Activated T-helper 17 cell treated with anti-CD3 and anti-CD28 coated beads, Interleukin-2, amount 50 U/mL, for 72 hours (primary cell): ENCODE results near the gene EZH1. TPM values are rescaled to one million over a fixed set of nuclear protein-coding genes. Genes with fewer than 3 reads are reported as not detected.
A peak's percentile ranks its signal among the peaks of the same experiment; 100 is the strongest.
"Not testable (repeated sequence)": the region's sequence is repeated elsewhere in the genome, so short reads cannot be mapped to it uniquely, and the experiment has no call there.

Source experiments
- ATAC-seq: fragments of 150-1000 bp; cut with Tn5 transposase; replicated peaks from 2 replicates; pipeline ENCODE4 v1.10.0; 2021; ENCODE audit warnings: mild to moderate bottlenecking, moderate library complexity
- H3K27ac Mint-ChIP-seq: one replicate; pipeline ENCODE4 v1.8.0; 2022; ENCODE audit warnings: mixed read lengths
- H3K27me3 Mint-ChIP-seq: one replicate; pipeline ENCODE4 v1.8.0; 2022; ENCODE audit warnings: mixed read lengths
- H3K36me3 Mint-ChIP-seq: one replicate; pipeline ENCODE4 v1.8.0; 2022; ENCODE audit warnings: low read depth, mild to moderate bottlenecking, mixed read lengths
- H3K4me1 Mint-ChIP-seq: one replicate; pipeline ENCODE4 v1.8.0; 2022; ENCODE audit warnings: mixed read lengths
- H3K4me3 Mint-ChIP-seq: one replicate; pipeline ENCODE4 v1.8.0; 2022; ENCODE audit warnings: mild to moderate bottlenecking, mixed read lengths
- H3K9me3 Mint-ChIP-seq: one replicate; pipeline ENCODE4 v1.8.0; 2022; ENCODE audit warnings: mixed read lengths
- total RNA-seq, 2 donors: library from RNA; stranded (reverse); gene quantifications; one replicate each; pipeline ENCODE4 v1.2.3, GENCODE V29; 2022

EZH1 gene
- total RNA-seq, 2 donors from 2014 or later = 35.3 to 69.1 TPM

GRCh38 chr17:42676424-42677011, 68.3 kb downstream of the EZH1 start, which contains the start of gene PLEKHH3:
PLEKHH3 (minus strand) TSS chr17:42676994; CDS start chr17:42676563, 431 bp downstream.
- H3K36me3 Mint-ChIP-seq = no peaks in the 10 kb centered on the region
- H3K4me1 Mint-ChIP-seq = peaks cover 11% of the 10 kb centered on the region
- peak within 1 kb of the TSS; percentile 87 for H3K4me3 Mint-ChIP-seq
- peaks cover 22% of the 10 kb centered on the region for H3K27me3 Mint-ChIP-seq
- H3K27ac Mint-ChIP-seq = peak within 1 kb of the TSS; percentile 65
- H3K9me3 Mint-ChIP-seq = no peaks in the 10 kb centered on the region
- no peak for ATAC-seq

DNA sequence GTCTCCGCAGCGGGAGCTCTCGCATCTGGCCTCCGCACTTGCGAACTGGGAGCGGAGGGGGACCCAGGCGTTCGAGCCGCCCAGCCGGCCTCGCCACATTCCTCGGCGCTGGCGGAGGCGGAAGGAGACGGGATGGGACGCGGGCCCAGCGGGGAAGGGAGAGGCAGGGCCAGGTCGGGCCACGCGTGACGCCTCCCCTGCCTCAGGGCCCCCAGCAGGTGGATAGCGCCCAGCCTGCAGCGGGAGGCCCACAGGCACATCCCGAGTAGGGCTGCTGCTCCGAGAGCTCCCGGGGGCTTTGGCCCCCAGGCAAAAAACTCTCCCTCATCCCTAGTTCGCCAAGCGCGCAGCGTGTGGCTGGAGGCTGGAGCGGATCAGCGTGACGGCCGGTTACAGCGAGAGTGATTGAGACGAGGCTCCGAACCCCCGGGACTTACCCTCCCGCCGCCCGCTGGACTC, 68.8 kb downstream of the EZH1 start:
- no peak overlapping the region for H3K27ac Mint-ChIP-seq
- no peaks in the 10 kb centered on the region for H3K36me3 Mint-ChIP-seq

DNA sequence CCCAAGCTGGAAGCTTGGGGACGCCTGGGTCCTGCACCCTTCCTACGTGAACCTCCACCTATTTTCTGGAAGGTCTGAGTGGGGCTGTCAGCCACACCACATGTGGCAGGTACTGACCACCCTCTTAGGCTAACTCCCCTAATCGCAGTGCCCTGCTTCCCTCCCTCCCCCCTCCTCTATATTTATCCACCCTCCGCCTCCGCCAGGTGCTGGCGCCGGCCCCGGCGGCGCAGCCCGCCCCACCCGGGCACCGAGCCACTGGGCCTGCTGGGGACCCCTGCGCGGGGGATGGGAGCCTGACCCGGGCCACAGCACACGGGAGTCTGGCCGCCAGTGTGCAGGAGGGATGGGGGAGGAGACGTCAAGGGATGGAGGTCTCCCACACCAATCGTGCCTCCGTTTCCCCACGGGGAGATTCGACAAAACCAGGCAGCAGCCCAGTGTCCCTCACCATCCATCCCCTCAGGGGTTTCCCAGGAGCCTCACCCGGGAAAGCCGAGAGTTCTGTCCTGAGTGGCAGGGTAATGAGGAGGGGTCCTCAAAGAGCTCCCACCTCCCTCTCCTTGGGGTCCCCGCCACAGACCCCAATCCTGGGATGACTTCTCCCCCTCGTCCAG, 69.4 kb downstream of the EZH1 start:
- H3K4me3 Mint-ChIP-seq = peak overlapping the region; percentile 87
- no peaks in the 10 kb centered on the region for H3K9me3 Mint-ChIP-seq
- H3K36me3 Mint-ChIP-seq = no peaks in the 10 kb centered on the region
- H3K4me1 Mint-ChIP-seq = peaks cover 8% of the 10 kb centered on the region
- H3K27me3 Mint-ChIP-seq = peaks cover 19% of the 10 kb centered on the region
- H3K27ac Mint-ChIP-seq = no peak overlapping the region
- no peak for ATAC-seq

More for the DNA sequence above, 68.8 kb downstream of the EZH1 start:
- Mint-ChIP-seq H3K27me3 (peaks cover 22% of the 10 kb centered on the region), H3K4me1 (peaks cover 8% of the 10 kb centered on the region), H3K4me3 (peak overlapping the region; percentile 87), H3K9me3 (no peaks in the 10 kb centered on the region)
- no peak for ATAC-seq

GRCh38 chr17:42674755-42675347, 70.0 kb downstream of the EZH1 start:
- peak overlapping the region; percentile 15 for H3K4me3 Mint-ChIP-seq
- no peak for ATAC-seq
- H3K36me3 Mint-ChIP-seq = no peaks in the 10 kb centered on the region
- peaks cover 19% of the 10 kb centered on the region for H3K27me3 Mint-ChIP-seq
- peaks cover 8% of the 10 kb centered on the region for H3K4me1 Mint-ChIP-seq
- H3K9me3 Mint-ChIP-seq = no peaks in the 10 kb centered on the region
- H3K27ac Mint-ChIP-seq = no peak overlapping the region

DNA sequence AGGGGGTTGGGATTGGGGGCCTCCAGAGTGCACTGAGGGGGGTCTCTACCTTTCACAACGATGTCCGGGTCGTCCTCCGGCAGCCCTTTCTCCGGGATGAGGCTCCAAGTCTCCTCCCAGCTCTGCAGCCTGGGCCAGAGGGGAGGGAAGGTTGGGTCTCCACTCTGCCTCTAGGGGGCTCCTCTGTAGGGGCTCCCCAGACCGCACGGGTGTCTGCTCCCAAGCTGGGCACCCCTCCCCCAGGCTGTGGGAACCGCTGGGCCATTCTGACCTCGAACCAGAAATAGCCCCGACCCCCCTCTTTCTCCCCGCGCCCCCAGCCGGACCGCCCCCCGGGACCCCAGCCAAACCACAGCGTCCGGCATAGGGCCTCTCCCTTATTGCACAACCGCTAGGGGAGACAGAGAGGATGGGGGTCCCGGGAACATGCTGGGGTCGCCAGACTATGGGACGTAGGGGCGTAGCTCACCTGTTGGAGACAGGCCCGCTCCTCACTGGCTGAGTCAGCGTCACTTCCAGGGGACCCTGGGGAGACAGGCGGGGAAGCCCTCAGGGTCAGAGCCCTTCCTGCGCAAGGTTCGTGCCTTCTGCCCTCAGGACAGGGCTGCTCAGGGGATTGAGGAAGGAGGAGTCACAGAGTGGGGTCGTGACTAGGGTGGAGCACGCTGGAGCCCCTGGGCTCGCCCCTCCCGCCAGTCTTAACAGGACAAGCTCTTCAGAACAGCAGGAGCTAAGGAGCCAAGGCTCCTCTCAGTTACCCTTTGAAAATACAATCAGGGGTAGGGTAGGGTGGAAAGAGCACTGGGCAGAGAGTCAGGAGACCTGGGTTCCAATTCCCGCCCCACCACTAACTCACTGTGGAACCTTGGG, 70.7 kb downstream of the EZH1 start:
- H3K27me3 Mint-ChIP-seq = peaks cover 19% of the 10 kb centered on the region
- ATAC-seq = no peak
- H3K9me3 Mint-ChIP-seq = no peaks in the 10 kb centered on the region
- no peak overlapping the region for H3K27ac Mint-ChIP-seq
- H3K36me3 Mint-ChIP-seq = no peaks in the 10 kb centered on the region
- peaks cover 8% of the 10 kb centered on the region for H3K4me1 Mint-ChIP-seq
- peak overlapping the region; percentile 15 for H3K4me3 Mint-ChIP-seq

- ATAC-seq = no peak
Observed at GRCh38 chr17:42673266-42673884, 71.5 kb downstream of the EZH1 start.

GRCh38 chr17:42672038-42672437, 72.8 kb downstream of the EZH1 start:
- peak overlapping the region; percentile 43 for H3K4me3 Mint-ChIP-seq
- H3K27ac Mint-ChIP-seq = no peak overlapping the region
- H3K36me3 Mint-ChIP-seq = peaks cover under 1% of the 10 kb centered on the region
- peaks cover 18% of the 10 kb centered on the region for H3K27me3 Mint-ChIP-seq
- H3K4me1 Mint-ChIP-seq = peaks cover 4% of the 10 kb centered on the region
- no peaks in the 10 kb centered on the region for H3K9me3 Mint-ChIP-seq
- ATAC-seq = no peak

More at GRCh38 chr17:42673266-42673884, 71.5 kb downstream of the EZH1 start:
- no peaks in the 10 kb centered on the region for H3K9me3 Mint-ChIP-seq
- H3K27ac Mint-ChIP-seq = no peak overlapping the region
- H3K4me3 Mint-ChIP-seq = no peak overlapping the region
- H3K4me1 Mint-ChIP-seq = peaks cover 5% of the 10 kb centered on the region
- H3K36me3 Mint-ChIP-seq = no peaks in the 10 kb centered on the region
- H3K27me3 Mint-ChIP-seq = peaks cover 19% of the 10 kb centered on the region

DNA sequence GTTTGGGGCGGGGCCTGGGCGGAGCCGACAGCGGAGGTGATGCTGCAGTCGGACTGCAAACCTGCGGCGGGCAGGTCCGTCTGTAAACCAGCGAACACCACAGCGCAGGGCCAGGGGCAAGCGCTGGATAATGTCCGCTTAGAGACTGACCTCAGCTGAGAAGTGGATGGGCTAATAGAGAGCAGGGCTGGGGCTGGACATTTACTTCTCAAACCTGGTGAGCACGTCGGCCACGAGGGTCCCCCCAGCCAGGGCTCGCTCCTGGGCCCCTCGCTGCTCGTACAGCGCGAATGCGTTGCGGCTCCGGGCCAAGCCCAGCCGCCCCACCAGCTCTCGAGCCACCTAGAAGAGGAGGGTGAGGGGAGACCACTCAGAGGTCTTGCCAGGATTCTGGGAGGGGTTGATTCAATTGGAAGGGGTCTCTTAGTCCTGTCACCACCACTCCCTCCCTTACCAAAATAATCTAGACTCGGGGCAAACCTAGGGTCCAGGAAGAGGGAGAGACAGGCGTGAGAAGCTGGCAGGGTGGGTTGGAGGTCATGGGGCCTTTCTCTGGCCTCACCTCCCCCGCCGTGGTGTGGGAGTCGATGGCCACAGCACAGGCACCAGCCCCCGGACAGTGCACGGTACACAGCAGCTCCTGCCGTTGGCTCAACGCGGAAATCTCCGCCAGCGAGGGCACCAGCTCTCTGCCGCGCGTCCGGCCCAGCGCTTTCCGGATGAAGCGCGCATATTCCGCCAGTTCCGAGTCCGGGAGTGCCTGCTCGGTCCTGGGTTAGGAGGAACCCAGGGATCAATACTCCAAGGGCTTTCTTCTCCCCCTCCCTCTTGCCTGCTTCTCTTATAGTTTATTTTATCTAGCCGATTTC, 73.8 kb downstream of the EZH1 start:
- no peaks in the 10 kb centered on the region for H3K9me3 Mint-ChIP-seq
- no peak overlapping the region for H3K27ac Mint-ChIP-seq
- peak overlapping the region; percentile 43 for H3K4me3 Mint-ChIP-seq
- H3K4me1 Mint-ChIP-seq = peaks cover 4% of the 10 kb centered on the region
- H3K27me3 Mint-ChIP-seq = peaks cover 15% of the 10 kb centered on the region
- H3K36me3 Mint-ChIP-seq = peaks cover 11% of the 10 kb centered on the region
- no peak for ATAC-seq

GRCh38 chr17:42669977-42670788, 74.7 kb downstream of the EZH1 start:
- Mint-ChIP-seq H3K4me1 (peaks cover 4% of the 10 kb centered on the region), H3K4me3 (peak overlapping the region; percentile 43), H3K36me3 (peaks cover 19% of the 10 kb centered on the region), H3K27me3 (peaks cover 15% of the 10 kb centered on the region), H3K9me3 (no peaks in the 10 kb centered on the region), H3K27ac (no peak overlapping the region)
- ATAC-seq = peak; percentile 70

DNA sequence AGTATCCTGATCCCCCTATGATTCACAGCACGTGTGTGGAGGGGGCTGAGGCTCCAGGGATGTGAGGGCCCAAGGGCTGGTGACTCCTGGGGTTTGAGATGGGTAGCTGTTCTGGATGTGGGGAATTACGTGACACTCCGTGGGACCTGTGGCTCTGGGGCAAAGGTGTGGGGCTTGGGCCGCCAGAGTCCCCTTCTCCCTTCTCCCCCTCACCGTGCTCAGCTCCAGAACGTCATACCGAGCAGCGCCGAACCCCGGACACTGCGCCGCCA, 75.2 kb downstream of the EZH1 start:
- Mint-ChIP-seq H3K36me3 (peaks cover 21% of the 10 kb centered on the region), H3K27me3 (peaks cover 12% of the 10 kb centered on the region), H3K4me1 (peaks cover 4% of the 10 kb centered on the region), H3K4me3 (peak overlapping the region; percentile 33), H3K9me3 (no peaks in the 10 kb centered on the region), H3K27ac (no peak overlapping the region)
- ATAC-seq = no peak

DNA sequence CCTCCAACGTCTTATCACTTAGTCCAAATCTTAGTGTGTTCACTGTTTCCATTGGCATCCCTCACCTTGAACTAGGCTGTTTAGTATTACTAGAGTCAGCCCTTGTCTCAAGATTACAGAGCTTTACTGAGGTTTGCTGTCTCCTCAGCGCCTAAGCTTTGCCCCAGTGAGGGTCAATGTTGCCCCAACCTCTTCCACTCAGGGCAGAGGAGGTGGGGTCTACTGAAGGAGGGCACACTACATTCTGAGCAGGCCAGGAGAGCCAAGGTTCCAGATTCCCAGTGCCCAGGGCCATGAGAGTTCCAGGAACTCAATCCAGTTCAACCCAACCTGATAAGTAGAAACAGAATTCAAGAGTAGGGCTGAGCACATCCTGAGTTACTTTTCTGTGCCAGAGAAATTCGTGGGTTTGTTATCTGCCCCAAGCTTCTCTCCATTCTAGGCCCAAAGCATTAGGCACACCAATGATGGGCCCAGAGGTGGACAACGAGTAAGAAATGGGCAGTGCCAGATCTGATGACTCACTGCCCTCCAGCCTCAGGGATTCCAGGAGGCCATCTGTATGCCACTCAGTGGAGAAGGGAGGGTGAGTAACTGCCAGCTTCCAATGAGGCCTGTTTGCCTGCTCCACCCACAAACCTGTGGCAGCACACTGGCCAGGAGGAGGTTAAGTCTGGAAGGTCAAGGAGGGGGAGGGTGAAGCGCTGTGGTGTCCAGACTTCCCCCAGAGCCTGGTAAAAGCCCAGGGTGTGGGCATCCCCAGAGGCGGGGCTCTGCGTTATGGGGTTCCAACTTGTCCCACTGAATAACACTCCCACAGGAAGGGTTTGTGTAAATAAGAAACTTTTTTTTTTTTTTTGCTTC, 77.5 kb downstream of the EZH1 start:
- H3K27me3 Mint-ChIP-seq = peaks cover 6% of the 10 kb centered on the region
- no peak overlapping the region for H3K4me3 Mint-ChIP-seq
- H3K4me1 Mint-ChIP-seq = peaks cover 4% of the 10 kb centered on the region
- no peak overlapping the region for H3K27ac Mint-ChIP-seq
- peaks cover 25% of the 10 kb centered on the region for H3K36me3 Mint-ChIP-seq
- no peaks in the 10 kb centered on the region for H3K9me3 Mint-ChIP-seq
- no peak for ATAC-seq

GRCh38 chr17:42666126-42666525, 78.7 kb downstream of the EZH1 start:
- not testable (repeated sequence) for H3K4me1 Mint-ChIP-seq, H3K4me3 Mint-ChIP-seq, ATAC-seq, H3K27me3 Mint-ChIP-seq, H3K9me3 Mint-ChIP-seq, H3K27ac Mint-ChIP-seq
- H3K36me3 Mint-ChIP-seq = peaks cover 25% of the 10 kb centered on the region
